H9 (cell line): Measurements from ENCODE around the gene MRC1. TPM values are rescaled to one million over a fixed set of nuclear protein-coding genes. Genes with fewer than 3 reads are reported as not detected.

Experiments
- DNase-seq: peaks from one replicate; pipeline ENCODE4 v3.0.0-alpha.2; 2017
- H2AFZ ChIP-seq: one replicate; pipeline ENCODE4 v1.6.1; 2013; ENCODE audit warnings: mild to moderate bottlenecking, low read length, control low read depth, moderate library complexity
- H2AK5ac ChIP-seq: 2 replicates; pipeline ENCODE4 v1.6.1; 2013; ENCODE audit warnings: low read length, control low read depth, mixed read lengths; ENCODE audit not compliant: insufficient read length
- H2BK120ac ChIP-seq: one replicate; pipeline ENCODE4 v1.6.1; 2013; ENCODE audit warnings: low read depth, mild to moderate bottlenecking, low read length, control low read depth, inconsistent platforms; ENCODE audit not compliant: poor library complexity, severe bottlenecking
- H2BK12ac ChIP-seq: 2 replicates; pipeline ENCODE4 v1.6.1; 2013; ENCODE audit warnings: low read length, control low read depth, mixed read lengths, low read depth; ENCODE audit not compliant: insufficient read length
- H2BK15ac ChIP-seq: 2 replicates; pipeline ENCODE4 v1.6.1; 2013; ENCODE audit warnings: low read depth, low read length, control low read depth
- H2BK20ac ChIP-seq: one replicate; pipeline ENCODE4 v1.6.1; 2013; ENCODE audit warnings: low read depth, mild to moderate bottlenecking, low read length, control low read depth, inconsistent platforms; ENCODE audit not compliant: poor library complexity, severe bottlenecking
- H2BK5ac ChIP-seq: 2 replicates; pipeline ENCODE4 v1.6.1; 2013; ENCODE audit warnings: low read length, control low read depth, mixed read lengths; ENCODE audit not compliant: insufficient read length
- H3K14ac ChIP-seq: 2 replicates; pipeline ENCODE4 v1.6.1; 2013; ENCODE audit warnings: low read length, control low read depth; ENCODE audit not compliant: insufficient read depth
- H3K18ac ChIP-seq: 2 replicates; pipeline ENCODE4 v1.6.1; 2013; ENCODE audit warnings: low read depth, mild to moderate bottlenecking, mixed read lengths, low read length, control low read depth; ENCODE audit not compliant: insufficient read length
- H3K23ac ChIP-seq: 2 replicates; pipeline ENCODE4 v1.6.1; 2013; ENCODE audit warnings: low read length, control low read depth, mixed read lengths, low read depth; ENCODE audit not compliant: insufficient read length
- H3K23me2 ChIP-seq: 2 replicates; pipeline ENCODE4 v1.6.1; 2013; ENCODE audit warnings: low read depth, mild to moderate bottlenecking, mixed read lengths, low read length, control low read depth; ENCODE audit not compliant: insufficient read length, poor library complexity, severe bottlenecking
- H3K27ac ChIP-seq: 2 replicates; pipeline ENCODE4 v1.5.1; 2013; ENCODE audit warnings: low read length, control low read depth, mixed read lengths, low read depth; ENCODE audit not compliant: insufficient read length
- H3K27me3 ChIP-seq: 2 replicates; pipeline ENCODE4 v1.6.1; 2013; ENCODE audit warnings: low read length, control low read depth, inconsistent platforms; ENCODE audit not compliant: insufficient read depth
- H3K4ac ChIP-seq: 2 replicates; pipeline ENCODE4 v1.6.1; 2013; ENCODE audit warnings: low read depth, mild to moderate bottlenecking, control low read depth, inconsistent platforms, low read length, moderate library complexity
- H3K4me1 ChIP-seq: 2 replicates; pipeline ENCODE4 v1.6.1; 2013; ENCODE audit warnings: low read length, control low read depth, inconsistent platforms; ENCODE audit not compliant: insufficient read depth
- H3K4me2 ChIP-seq: 2 replicates; pipeline ENCODE4 v1.6.1; 2013; ENCODE audit warnings: low read length, control low read depth, mixed read lengths; ENCODE audit not compliant: insufficient read length, insufficient read depth
- H3K56ac ChIP-seq: 2 replicates; pipeline ENCODE4 v1.6.1; 2013; ENCODE audit warnings: low read depth, mild to moderate bottlenecking, mixed read lengths, low read length, control low read depth; ENCODE audit not compliant: insufficient read length
- H3K79me1 ChIP-seq: 2 replicates; pipeline ENCODE4 v1.6.1; 2013; ENCODE audit warnings: low read depth, mild to moderate bottlenecking, moderate library complexity, low read length, control low read depth, inconsistent platforms; ENCODE audit not compliant: insufficient read depth, poor library complexity, severe bottlenecking
- H3K79me2 ChIP-seq: 2 replicates; pipeline ENCODE4 v1.6.1; 2013; ENCODE audit warnings: low read length, control low read depth, inconsistent platforms; ENCODE audit not compliant: insufficient read depth
- H3K9ac ChIP-seq: 2 replicates; pipeline ENCODE4 v1.6.1; 2013; ENCODE audit warnings: low read length, control low read depth, mixed read lengths; ENCODE audit not compliant: insufficient read length; ENCODE audit errors: extremely low read depth
- H3K9me3 ChIP-seq: one replicate; pipeline ENCODE4 v1.6.1; 2013; ENCODE audit warnings: low read depth, low read length, inconsistent platforms; ENCODE audit not compliant: control insufficient read depth
- H3T11ph ChIP-seq: one replicate; pipeline ENCODE4 v1.6.1; 2013; ENCODE audit warnings: mild to moderate bottlenecking, low read length, control low read depth, inconsistent platforms
- H4K20me1 ChIP-seq: one replicate; pipeline ENCODE4 v1.6.1; 2013; ENCODE audit not compliant: control insufficient read depth, insufficient read length, insufficient read depth
- H4K5ac ChIP-seq: 2 replicates; pipeline ENCODE4 v1.6.1; 2013; ENCODE audit warnings: low read depth, mild to moderate bottlenecking, mixed read lengths, low read length, control low read depth; ENCODE audit not compliant: insufficient read length
- H4K8ac ChIP-seq: replicated peaks from 2 replicates; pipeline ENCODE4 v1.6.1; 2013; ENCODE audit warnings: low read length, control low read depth, mixed read lengths, low read depth; ENCODE audit not compliant: insufficient read length
- H4K91ac ChIP-seq: 2 replicates; pipeline ENCODE4 v1.6.1; 2013; ENCODE audit warnings: low read depth, mild to moderate bottlenecking, moderate library complexity, mixed read lengths, low read length, control low read depth; ENCODE audit not compliant: insufficient read length
- H3K27ac Mint-ChIP-seq, 3 experiments: 2 replicates in 2 of 3; 3 replicates in 1 of 3; pipeline ENCODE4 v1.8.0; 2020 to 2021; ENCODE audit warnings: mixed read lengths in 3 of 3, mild to moderate bottlenecking in 1 of 3, moderate library complexity in 1 of 3
- H3K27me3 Mint-ChIP-seq: 2 replicates; pipeline ENCODE4 v1.8.0; 2021; ENCODE audit warnings: low read depth, mild to moderate bottlenecking, moderate library complexity, mixed read lengths
- H3K36me3 Mint-ChIP-seq, 3 experiments: 2 replicates in 2 of 3; 3 replicates in 1 of 3; pipeline ENCODE4 v1.8.0; 2020 to 2021; ENCODE audit warnings: low read depth in 3 of 3, mixed read lengths in 3 of 3; ENCODE audit not compliant: insufficient read depth in 1 of 3
- H3K4me1 Mint-ChIP-seq, 2 experiments: 2 replicates each; pipeline ENCODE4 v1.8.0; 2020; ENCODE audit warnings: mixed read lengths in 2 of 2
- H3K4me3 Mint-ChIP-seq, 2 experiments: 2 replicates in 1 of 2; 3 replicates in 1 of 2; pipeline ENCODE4 v1.8.0; 2020 to 2021; ENCODE audit warnings: mild to moderate bottlenecking in 2 of 2, mixed read lengths in 2 of 2, moderate library complexity in 1 of 2
- H3K9me3 Mint-ChIP-seq, 2 experiments: 2 replicates in 1 of 2; 3 replicates in 1 of 2; pipeline ENCODE4 v1.8.0; 2020; ENCODE audit warnings: mild to moderate bottlenecking in 2 of 2, mixed read lengths in 2 of 2, moderate library complexity in 1 of 2
- CTCF ChIP-seq: fragments of 200-600 bp; sonication (generic); conservative IDR thresholded peaks from 3 replicates; pipeline ENCODE4 v1.8.0; 2021; ENCODE audit warnings: antibody characterized with exemption, mild to moderate bottlenecking
- WGBS: extraction: QIAGEN DNeasy Blood & Tissue Kit; methylation state at CpG from one replicate; pipeline ENCODE4 v1.1.7; 2013; ENCODE audit warnings: missing lambda C conversion rate, low lambda C conversion rate, mixed read lengths; ENCODE audit not compliant: insufficient read length; ENCODE audit errors: extremely low coverage; 5-methylcytosine and 5-hydroxymethylcytosine counted together
- total RNA-seq: library from RNA; stranded (reverse); gene quantifications from 2 replicates; pipeline ENCODE4 v1.2.1, GENCODE V29; 2021

Gene MRC1
- total RNA-seq, 1 experiment from 2014 or later = not detected

GRCh38 chr10:17795083-17795482 lies 14.1 kb upstream of the MRC1 start:
- no peak overlapping the region for H3K23ac ChIP-seq
- H3K4me1 Mint-ChIP-seq = no peaks in the 10 kb centered on the region
- H3K9me3 Mint-ChIP-seq = peaks cover 4 to 8% of the 10 kb centered on the region in 2 experiments; a peak in 3 of 5 replicates
- no peaks in the 10 kb centered on the region for H3K79me1 ChIP-seq
- no peak overlapping the region for H3K4me2 ChIP-seq
- H3K27me3 Mint-ChIP-seq = no peaks in the 10 kb centered on the region
- H3K79me2 ChIP-seq = no peaks in the 10 kb centered on the region
- H4K91ac ChIP-seq = no peak overlapping the region
- H4K8ac ChIP-seq = no peak overlapping the region
- no peak for TF ChIP-seq CTCF
- H2BK20ac ChIP-seq = no peak overlapping the region
- H3K23me2 ChIP-seq = no peaks in the 10 kb centered on the region
- no peaks in the 10 kb centered on the region for H4K20me1 ChIP-seq
- no peak overlapping the region for H2AK5ac ChIP-seq
- no peak overlapping the region for H2BK12ac ChIP-seq
- H3K27ac ChIP-seq = no peak overlapping the region
- peaks cover 0 to 10% (median 4%) of the 10 kb centered on the region in 3 experiments; a peak in 2 of 7 replicates for H3K36me3 Mint-ChIP-seq
- no peak overlapping the region for H3K56ac ChIP-seq
- H3K9me3 ChIP-seq = no peaks in the 10 kb centered on the region
- H3K27ac Mint-ChIP-seq = no peak overlapping the region
- no peak overlapping the region for H3K9ac ChIP-seq
- H2BK15ac ChIP-seq = no peak overlapping the region
- no peak overlapping the region for H3T11ph ChIP-seq
- no peaks in the 10 kb centered on the region for H3K27me3 ChIP-seq
- H3K14ac ChIP-seq = no peak overlapping the region
- H4K5ac ChIP-seq = no peak overlapping the region
- no peaks in the 10 kb centered on the region for H3K4me1 ChIP-seq
- no peak overlapping the region for H3K18ac ChIP-seq
- H2AFZ ChIP-seq = no peak overlapping the region
- WGBS = no CpG with 5 or more reads among the region's 4 CpGs
- no peak for DNase-seq
- H2BK120ac ChIP-seq = no peak overlapping the region
- no peak overlapping the region for H3K4ac ChIP-seq
- no peak overlapping the region for H3K4me3 Mint-ChIP-seq
- no peak overlapping the region for H2BK5ac ChIP-seq
